ENCODE results near the gene MIPOL1.
"Not testable (repeated sequence)": the region's sequence is repeated elsewhere in the genome, so short reads cannot be mapped to it uniquely, and the experiment has no call there.

GRCh38 chr14:37162307-37162706 lies 35.4 kb upstream of the MIPOL1 start:
- not testable (repeated sequence) for TF ChIP-seq POLR2A, CTCF (IDR thresholded peaks at IDR 0.05)
